Measurements from ENCODE around the gene DCAKD. TPM values are rescaled to one million over a fixed set of nuclear protein-coding genes. Genes with fewer than 3 reads are reported as not detected.

The DCAKD gene
- total RNA-seq, 4 donors from 2014 or later = 26.8 to 57.1 (median 37.7) TPM

- intact Hi-C loops (cut with DNase I; ENCODE audit: low total_unique reads) = no loop called here
- TF ChIP-seq POLR2A (IDR thresholded peaks at IDR 0.05) (no peak), CTCF (IDR thresholded peaks at IDR 0.05) (no peak)
- Histone ChIP-seq H3K27me3 (no peaks in the 10 kb centered on the region), H3K4me3 (no peak overlapping the region), H3K27ac (no peak overlapping the region), H3K36me3 (no peaks in the 10 kb centered on the region), H3K4me1 (peaks cover 0 to 9% of the 10 kb centered on the region in 2 donors), H3K9me3 (no peaks in the 10 kb centered on the region)
- no peak for DNase-seq
Observed at GRCh38 chr17:44976206-44976605, 75.2 kb downstream of the DCAKD start.

Small RNA genes lying within 50 kb of the gene (small RNA-seq; reads per million reads assigned to genes)
- gene AC015936.2 (not detected), gene RF00019 (not detected)

Other genes starting within 250 kb of the DCAKD start
- 10 to 100 TPM; 10.6 to 79.4 (median 50.2) TPM for gene GJC1, start 221.3 kb downstream of the DCAKD start, total RNA-seq
- 1 to 10 TPM in 2 of 4 donors, not detected in 2; 2.7 to 8.8 TPM for gene HIGD1B, start 203.7 kb downstream of the DCAKD start, total RNA-seq
- 100 to 1,000 TPM in 2 of 4 donors, 10 to 100 TPM in 2; 12.4 to 129 (median 64.7) TPM for gene EFTUD2, start 152.2 kb downstream of the DCAKD start, total RNA-seq
- 1 to 10 TPM in 1 of 4 donors, not detected in 3; 3.7 TPM for gene GFAP, start 136.1 kb downstream of the DCAKD start, total RNA-seq
- 1 to 10 TPM in 1 of 4 donors, not detected in 3; 4.4 TPM for gene KIF18B, start 103.9 kb downstream of the DCAKD start, total RNA-seq
- gene C1QL1, start 83.3 kb downstream of the DCAKD start, total RNA-seq = 10 to 100 TPM in 1 of 4 donors, 1 to 10 TPM in 1, under 1 TPM in 1, not detected in 1; 0.51 to 20.3 (median 3.3) TPM
- gene NMT1, start 9.7 kb upstream of the DCAKD start, total RNA-seq = 100 to 1,000 TPM in 1 of 4 donors, 10 to 100 TPM in 3; 25.6 to 115 (median 72.3) TPM
- gene PLCD3, start 80.9 kb upstream of the DCAKD start, total RNA-seq = 10 to 100 TPM in 2 of 4 donors, 1 to 10 TPM in 2; 1.5 to 90.8 (median 8.9) TPM
- gene ACBD4, start 84.1 kb upstream of the DCAKD start, total RNA-seq = 10 to 100 TPM in 3 of 4 donors, 1 to 10 TPM in 1; 7.8 to 37.7 (median 26.1) TPM
- gene HEXIM1, start 96.8 kb upstream of the DCAKD start, total RNA-seq = 10 to 100 TPM; 23.8 to 60.6 (median 26.7) TPM
- 10 to 100 TPM in 1 of 4 donors, 1 to 10 TPM in 2, not detected in 1; 3.0 to 11.6 (median 7.6) TPM for gene HEXIM2, start 110.2 kb upstream of the DCAKD start, total RNA-seq
- 10 to 100 TPM in 1 of 4 donors, 1 to 10 TPM in 3; 2.6 to 12.3 (median 3.6) TPM for gene FMNL1, start 170.3 kb upstream of the DCAKD start, total RNA-seq
- not detected for gene SPATA32, start 210.5 kb upstream of the DCAKD start, total RNA-seq

Data from uterus (tissue), 4 donors.